Neural progenitor cell (in vitro differentiated cells): ENCODE measurements around the gene KLC3. TPM values are rescaled to one million over a fixed set of nuclear protein-coding genes. Genes with fewer than 3 reads are reported as not detected.

Experiments
- DNase-seq: peaks from one replicate; pipeline ENCODE4 v3.0.0-alpha.2; 2016; ENCODE audit warnings: low spot score
- H2AFZ ChIP-seq: fragments of 200-600 bp; sonication (generic); replicated peaks from 2 replicates; pipeline ENCODE4 v1.6.1; 2016; ENCODE audit warnings: antibody characterized with exemption
- H3F3A ChIP-seq: fragments of 200-600 bp; sonication (generic); 2 replicates; pipeline ENCODE4 v1.6.1; 2016; ENCODE audit warnings: antibody characterized with exemption, low read depth
- H3K27ac ChIP-seq: fragments of 200-600 bp; sonication (generic); 2 replicates; pipeline ENCODE4 v1.5.1; 2016; ENCODE audit warnings: mild to moderate bottlenecking
- H3K27me3 ChIP-seq: fragments of 200-600 bp; sonication (generic); 2 replicates; pipeline ENCODE4 v1.6.1; 2016; ENCODE audit warnings: mild to moderate bottlenecking, moderate library complexity
- H3K36me3 ChIP-seq: fragments of 200-600 bp; sonication (generic); 2 replicates; pipeline ENCODE4 v1.5.1; 2016
- H3K4me1 ChIP-seq: fragments of 200-600 bp; sonication (generic); 2 replicates; pipeline ENCODE4 v1.6.1; 2016; ENCODE audit warnings: mixed run types
- H3K4me2 ChIP-seq: fragments of 200-600 bp; sonication (generic); 2 replicates; pipeline ENCODE4 v1.6.1; 2016
- H3K4me3 ChIP-seq: fragments of 200-600 bp; sonication (generic); 2 replicates; pipeline ENCODE4 v1.5.1; 2016
- H3K79me2 ChIP-seq: fragments of 200-600 bp; sonication (generic); 2 replicates; pipeline ENCODE4 v1.6.1; 2016; ENCODE audit warnings: low read depth
- H3K9ac ChIP-seq: fragments of 200-600 bp; sonication (generic); 2 replicates; pipeline ENCODE4 v1.6.1; 2016
- H3K9me3 ChIP-seq: fragments of 200-600 bp; sonication (generic); 2 replicates; pipeline ENCODE4 v1.5.1; 2016; ENCODE audit warnings: low read depth
- H4K20me1 ChIP-seq: fragments of 200-600 bp; sonication (generic); 2 replicates; pipeline ENCODE4 v1.6.1; 2016; ENCODE audit warnings: low read depth
- H3K27ac Mint-ChIP-seq: 3 replicates; pipeline ENCODE4 v1.8.0; 2021; ENCODE audit warnings: mixed read lengths
- H3K27me3 Mint-ChIP-seq: 2 replicates; pipeline ENCODE4 v1.8.0; 2022; ENCODE audit warnings: low read depth, mild to moderate bottlenecking, inconsistent platforms, moderate library complexity, mixed read lengths; ENCODE audit not compliant: insufficient read depth
- H3K36me3 Mint-ChIP-seq: 3 replicates; pipeline ENCODE4 v1.8.0; 2021; ENCODE audit warnings: mixed read lengths
- H3K4me1 Mint-ChIP-seq: 3 replicates; pipeline ENCODE4 v1.8.0; 2021; ENCODE audit warnings: mixed read lengths
- H3K4me3 Mint-ChIP-seq: 3 replicates; pipeline ENCODE4 v1.8.0; 2021; ENCODE audit warnings: mild to moderate bottlenecking, moderate library complexity, mixed read lengths
- H3K9me3 Mint-ChIP-seq: 3 replicates; pipeline ENCODE4 v1.8.0; 2020; ENCODE audit warnings: mixed read lengths
- EZH2 ChIP-seq: fragments of 200-600 bp; sonication (generic); IDR thresholded peaks from 2 replicates; pipeline ENCODE4 v1.6.1; 2017; ENCODE audit warnings: antibody characterized with exemption, mild to moderate bottlenecking, moderate library complexity
- EZH2phosphoT487 ChIP-seq: fragments of 200-600 bp; sonication (generic); IDR thresholded peaks from 2 replicates; pipeline ENCODE4 v1.6.1; 2017; ENCODE audit warnings: antibody characterized with exemption
- total RNA-seq: library from RNA; depleted of rRNA; stranded (reverse); fragments of >200 nt; gene quantifications from 2 replicates; pipeline ENCODE4 v1.2.3, GENCODE V29; 2015; ENCODE audit warnings: low replicate concordance
- TF ChIP-seq, protein P1 (sequence below): fragments of 200-600 bp; sonication (generic); IDR thresholded peaks from 2 replicates; pipeline ENCODE4 v1.5.1; 2017; ENCODE audit warnings: antibody characterized with exemption, mild to moderate bottlenecking

The KLC3 gene
- total RNA-seq, 1 donor from 2014 or later = not detected

DNA sequence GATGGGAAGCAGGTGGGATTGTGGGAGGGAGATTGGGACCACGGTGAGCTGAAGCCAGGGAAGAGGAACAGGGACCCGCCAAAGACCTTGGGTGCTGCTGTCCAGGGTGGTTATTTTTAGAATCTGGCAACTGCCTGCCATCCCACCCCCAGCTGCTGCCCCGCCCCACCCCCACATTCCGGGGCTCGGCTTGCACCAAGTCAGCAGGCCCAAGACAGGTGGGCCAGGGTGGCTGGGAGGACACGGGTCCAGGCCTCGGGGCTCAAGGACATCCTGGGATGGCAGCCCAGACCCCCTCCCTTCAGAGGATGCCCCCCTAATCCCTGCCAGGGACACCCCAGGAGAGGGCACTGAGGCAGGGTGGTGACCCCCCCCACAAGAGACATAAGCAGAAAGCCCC lies 18.7 kb upstream of the KLC3 start:
- H4K20me1 ChIP-seq = no peaks in the 10 kb centered on the region
- no peak overlapping the region for H3K4me3 Mint-ChIP-seq
- H3K9me3 Mint-ChIP-seq = no peaks in the 10 kb centered on the region

GRCh38 chr19:45322311-45322710 lies 18.2 kb upstream of the KLC3 start:
- H3K9me3 Mint-ChIP-seq = no peaks in the 10 kb centered on the region
- DNase-seq = peak; percentile 37
- peaks cover 29% of the 10 kb centered on the region for H3K4me1 Mint-ChIP-seq
- TF ChIP-seq EZH2 = no peak
- no peak for TF ChIP-seq EZH2phosphoT487
- TF ChIP-seq, protein P1, sequence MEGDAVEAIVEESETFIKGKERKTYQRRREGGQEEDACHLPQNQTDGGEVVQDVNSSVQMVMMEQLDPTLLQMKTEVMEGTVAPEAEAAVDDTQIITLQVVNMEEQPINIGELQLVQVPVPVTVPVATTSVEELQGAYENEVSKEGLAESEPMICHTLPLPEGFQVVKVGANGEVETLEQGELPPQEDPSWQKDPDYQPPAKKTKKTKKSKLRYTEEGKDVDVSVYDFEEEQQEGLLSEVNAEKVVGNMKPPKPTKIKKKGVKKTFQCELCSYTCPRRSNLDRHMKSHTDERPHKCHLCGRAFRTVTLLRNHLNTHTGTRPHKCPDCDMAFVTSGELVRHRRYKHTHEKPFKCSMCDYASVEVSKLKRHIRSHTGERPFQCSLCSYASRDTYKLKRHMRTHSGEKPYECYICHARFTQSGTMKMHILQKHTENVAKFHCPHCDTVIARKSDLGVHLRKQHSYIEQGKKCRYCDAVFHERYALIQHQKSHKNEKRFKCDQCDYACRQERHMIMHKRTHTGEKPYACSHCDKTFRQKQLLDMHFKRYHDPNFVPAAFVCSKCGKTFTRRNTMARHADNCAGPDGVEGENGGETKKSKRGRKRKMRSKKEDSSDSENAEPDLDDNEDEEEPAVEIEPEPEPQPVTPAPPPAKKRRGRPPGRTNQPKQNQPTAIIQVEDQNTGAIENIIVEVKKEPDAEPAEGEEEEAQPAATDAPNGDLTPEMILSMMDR = no peak
- Histone ChIP-seq H3K4me3 (no peak overlapping the region), H3F3A (peaks cover 15% of the 10 kb centered on the region), H3K4me1 (peaks cover 13% of the 10 kb centered on the region), H3K27ac (no peak overlapping the region), H3K9me3 (no peaks in the 10 kb centered on the region), H2AFZ (no peak overlapping the region), H3K36me3 (no peaks in the 10 kb centered on the region), H3K4me2 (no peak overlapping the region), H3K27me3 (peaks cover 40% of the 10 kb centered on the region), H3K9ac (no peak overlapping the region), H3K79me2 (no peaks in the 10 kb centered on the region), H4K20me1 (no peaks in the 10 kb centered on the region)
- H3K27ac Mint-ChIP-seq = peak overlapping the region; percentile 51
- peak overlapping the region; percentile 7 for H3K4me3 Mint-ChIP-seq
- no peaks in the 10 kb centered on the region for H3K36me3 Mint-ChIP-seq
- peaks cover 16% of the 10 kb centered on the region for H3K27me3 Mint-ChIP-seq

More for the DNA sequence above, 18.7 kb upstream of the KLC3 start:
- peak overlapping the region; percentile 51 for H3K27ac Mint-ChIP-seq
- no peaks in the 10 kb centered on the region for H3K36me3 Mint-ChIP-seq
- no peak overlapping the region for H3K4me3 ChIP-seq
- H2AFZ ChIP-seq = no peak overlapping the region
- DNase-seq = no peak
- H3K4me1 Mint-ChIP-seq = peaks cover 29% of the 10 kb centered on the region
- H3K27me3 Mint-ChIP-seq = peaks cover 15% of the 10 kb centered on the region
- H3F3A ChIP-seq = peaks cover 15% of the 10 kb centered on the region
- no peak overlapping the region for H3K4me2 ChIP-seq
- H3K9me3 ChIP-seq = no peaks in the 10 kb centered on the region
- H3K4me1 ChIP-seq = peaks cover 13% of the 10 kb centered on the region
- TF ChIP-seq EZH2phosphoT487 (no peak), EZH2 (no peak)
- TF ChIP-seq, protein P1 = no peak
- H3K9ac ChIP-seq = no peak overlapping the region
- no peaks in the 10 kb centered on the region for H3K36me3 ChIP-seq
- H3K27ac ChIP-seq = no peak overlapping the region
- no peaks in the 10 kb centered on the region for H3K79me2 ChIP-seq
- H3K27me3 ChIP-seq = peaks cover 45% of the 10 kb centered on the region

- Mint-ChIP-seq H3K4me3 (peak within 1 kb of the TSS; percentile 30), H3K27ac (peak within 1 kb of the TSS; percentile 51), H3K4me1 (peaks cover 29% of the 10 kb centered on the region), H3K36me3 (no peaks in the 10 kb centered on the region), H3K27me3 (peaks cover 13% of the 10 kb centered on the region), H3K9me3 (no peaks in the 10 kb centered on the region)
- Histone ChIP-seq H3K4me2 (peak within 1 kb of the TSS; percentile 70), H4K20me1 (no peaks in the 10 kb centered on the region), H3K4me1 (peaks cover 13% of the 10 kb centered on the region), H3F3A (peaks cover 15% of the 10 kb centered on the region), H3K36me3 (no peaks in the 10 kb centered on the region), H3K9me3 (no peaks in the 10 kb centered on the region), H3K79me2 (no peaks in the 10 kb centered on the region), H2AFZ (peak within 1 kb of the TSS; percentile 78), H3K27ac (no peak within 1 kb of the TSS), H3K9ac (no peak within 1 kb of the TSS), H3K27me3 (peaks cover 36% of the 10 kb centered on the region), H3K4me3 (peak within 1 kb of the TSS; percentile 43)
- TF ChIP-seq EZH2 = no peak
- no peak for TF ChIP-seq EZH2phosphoT487
- TF ChIP-seq, protein P1 = no peak
- no peak for DNase-seq
Observed at GRCh38 chr19:45322744-45323281, 17.7 kb upstream of the KLC3 start, which contains the start of gene CKM. CKM (minus strand) TSS chr19:45322875; CDS start chr19:45319713, 3,162 bp downstream.
